ENCODE results near the gene ANKRD29.
"Not testable (repeated sequence)": the region's sequence is repeated elsewhere in the genome, so short reads cannot be mapped to it uniquely, and the experiment has no call there.

ANKRD29 gene

GRCh38 chr18:23580677-23581367 lies 81.9 kb downstream of the ANKRD29 start:
- H3K27ac ChIP-seq: peak overlapping the region; percentile 35
- TF ChIP-seq CTCF (conservative IDR thresholded peaks at IDR 0.05) (no peak), ZFX (IDR thresholded peaks at IDR 0.05) (no peak)

GRCh38 chr18:23578891-23579653 lies 83.6 kb downstream of the ANKRD29 start:
- TF ChIP-seq CTCF (conservative IDR thresholded peaks at IDR 0.05) (no peak), ZFX (IDR thresholded peaks at IDR 0.05) (no peak)
- peak overlapping the region; percentile 43 for H3K27ac ChIP-seq

- peak overlapping the region; percentile 24; the same call in 1 of the 2 replicates for H3K27ac ChIP-seq
- no peak for TF ChIP-seq ZFX (IDR thresholded peaks at IDR 0.05)
- no peak for TF ChIP-seq CTCF (conservative IDR thresholded peaks at IDR 0.05)
Measured at GRCh38 chr18:23578067-23578701, 84.5 kb downstream of the ANKRD29 start.

GRCh38 chr18:23577521-23577920 lies 85.2 kb downstream of the ANKRD29 start:
- H3K27ac ChIP-seq: not testable (repeated sequence)

- no peak for TF ChIP-seq CTCF (conservative IDR thresholded peaks at IDR 0.05)
- TF ChIP-seq ZFX (IDR thresholded peaks at IDR 0.05): no peak
- peak overlapping the region; percentile 20 for H3K27ac ChIP-seq
Measured at GRCh38 chr18:23575309-23575651, 87.4 kb downstream of the ANKRD29 start.

- peak overlapping the region; percentile 20 for H3K27ac ChIP-seq
- TF ChIP-seq ZFX (IDR thresholded peaks at IDR 0.05) (no peak), CTCF (conservative IDR thresholded peaks at IDR 0.05) (no peak)
Measured at GRCh38 chr18:23574611-23575308, 88.0 kb downstream of the ANKRD29 start.

- TF ChIP-seq CTCF (conservative IDR thresholded peaks at IDR 0.05) (no peak), ZFX (IDR thresholded peaks at IDR 0.05) (no peak)
- no peak overlapping the region for H3K27ac ChIP-seq
Measured at GRCh38 chr18:23573626-23574431, 88.9 kb downstream of the ANKRD29 start.

All from C4-2B (cell line).